Thyroid gland (tissue), 4 donors: ENCODE measurements around the gene NXPH1.

Experiments
- POLR2A ChIP-seq, 2 donors: fragments of 450-650 bp; IDR thresholded peaks; one replicate each; pipeline ENCODE4 v1.6.1; 2017; ENCODE audit warnings: antibody characterized with exemption in 2 of 2, mild to moderate bottlenecking in 2 of 2, moderate library complexity in 1 of 2
- TF ChIP-seq, protein P1 (sequence below), 6 experiments: fragments of 200-600 bp in 3 of 6; fragments of 450-650 bp in 3 of 6; sonication (generic) in 3 of 6; IDR thresholded peaks; one replicate each; pipeline ENCODE4 v1.5.1; 2016 to 2019; ENCODE audit warnings: antibody characterized with exemption in 6 of 6, mild to moderate bottlenecking in 2 of 6, inconsistent platforms in 1 of 6, moderate library complexity in 1 of 6

GRCh38 chr7:8714791-8715190 lies 281.4 kb downstream of the NXPH1 start:
- TF ChIP-seq, protein P1, sequence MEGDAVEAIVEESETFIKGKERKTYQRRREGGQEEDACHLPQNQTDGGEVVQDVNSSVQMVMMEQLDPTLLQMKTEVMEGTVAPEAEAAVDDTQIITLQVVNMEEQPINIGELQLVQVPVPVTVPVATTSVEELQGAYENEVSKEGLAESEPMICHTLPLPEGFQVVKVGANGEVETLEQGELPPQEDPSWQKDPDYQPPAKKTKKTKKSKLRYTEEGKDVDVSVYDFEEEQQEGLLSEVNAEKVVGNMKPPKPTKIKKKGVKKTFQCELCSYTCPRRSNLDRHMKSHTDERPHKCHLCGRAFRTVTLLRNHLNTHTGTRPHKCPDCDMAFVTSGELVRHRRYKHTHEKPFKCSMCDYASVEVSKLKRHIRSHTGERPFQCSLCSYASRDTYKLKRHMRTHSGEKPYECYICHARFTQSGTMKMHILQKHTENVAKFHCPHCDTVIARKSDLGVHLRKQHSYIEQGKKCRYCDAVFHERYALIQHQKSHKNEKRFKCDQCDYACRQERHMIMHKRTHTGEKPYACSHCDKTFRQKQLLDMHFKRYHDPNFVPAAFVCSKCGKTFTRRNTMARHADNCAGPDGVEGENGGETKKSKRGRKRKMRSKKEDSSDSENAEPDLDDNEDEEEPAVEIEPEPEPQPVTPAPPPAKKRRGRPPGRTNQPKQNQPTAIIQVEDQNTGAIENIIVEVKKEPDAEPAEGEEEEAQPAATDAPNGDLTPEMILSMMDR (IDR thresholded peaks at IDR 0.05): no peak
- TF ChIP-seq POLR2A (IDR thresholded peaks at IDR 0.05): no peak
